Aorta (tissue), 5 donors: Measurements from ENCODE around the gene RAD23B. TPM values are rescaled to one million over a fixed set of nuclear protein-coding genes. Genes with fewer than 3 reads are reported as not detected.
"Not testable (repeated sequence)": the region's sequence is repeated elsewhere in the genome, so short reads cannot be mapped to it uniquely, and the experiment has no call there.

Experiments
- ATAC-seq: fragments of 200-7000 bp; cut with Tn5 transposase; one replicate; pipeline ENCODE4 v1.9.1; 2022; ENCODE audit warnings: moderate library complexity; ENCODE audit not compliant: low FRiP score
- DNase-seq, 2 donors: peaks; one replicate each; pipeline ENCODE4 v3.0.0-alpha.2; 2020
- H3K27ac ChIP-seq, 2 donors: one replicate each; pipeline ENCODE4 v1.5.1; 2013; ENCODE audit warnings: low read length in 2 of 2, mild to moderate bottlenecking in 2 of 2, moderate library complexity in 2 of 2, control low read depth in 1 of 2, inconsistent platforms in 1 of 2, low read depth in 1 of 2
- H3K27me3 ChIP-seq, 2 donors: one replicate each; pipeline ENCODE4 v1.6.1; 2013; ENCODE audit warnings: control low read depth in 1 of 2, low read length in 1 of 2, mild to moderate bottlenecking in 1 of 2, moderate library complexity in 1 of 2; ENCODE audit not compliant: insufficient read depth in 2 of 2, control insufficient read depth in 1 of 2
- H3K36me3 ChIP-seq, 2 donors: one replicate each; pipeline ENCODE4 v1.6.1; 2013; ENCODE audit warnings: control low read depth in 1 of 2, low read length in 1 of 2, mild to moderate bottlenecking in 1 of 2; ENCODE audit not compliant: insufficient read depth in 2 of 2, control insufficient read depth in 1 of 2
- H3K4me1 ChIP-seq, 2 donors: one replicate each; pipeline ENCODE4 v1.6.1; 2013; ENCODE audit warnings: low read length in 2 of 2, control low read depth in 1 of 2, mild to moderate bottlenecking in 1 of 2, moderate library complexity in 1 of 2; ENCODE audit not compliant: insufficient read depth in 2 of 2, control insufficient read depth in 1 of 2
- H3K4me3 ChIP-seq, 2 donors: one replicate each; pipeline ENCODE4 v1.5.1; 2013; ENCODE audit warnings: low read length in 2 of 2, control low read depth in 1 of 2, mild to moderate bottlenecking in 1 of 2
- H3K9me3 ChIP-seq: one replicate; pipeline ENCODE4 v1.6.1; 2013; ENCODE audit warnings: mild to moderate bottlenecking, low read length; ENCODE audit not compliant: control insufficient read depth
- WGBS, 2 donors: extraction: QIAGEN DNeasy Blood & Tissue Kit; methylation state at CpG; one replicate each; pipeline ENCODE4 v1.1.7; 2013; 5-methylcytosine and 5-hydroxymethylcytosine counted together
- intact Hi-C, 2 donors: fragments of 100-400 bp; cut with DNase I; formaldehyde crosslinking; loops; one replicate each; pipeline versions ENCODE4 v1.14.2 to v1.15.0; 2022
- polyA plus RNA-seq, 2 donors: library from polyadenylated mRNA; stranded (reverse); fragments of 200-250 nt; gene quantifications; one replicate each; pipeline ENCODE4 v1.2.3, GENCODE V29; 2013
- total RNA-seq, 2 donors: library from RNA; stranded (reverse); fragmentation: NEBNext Ultra II Directional; extraction: Animal tissue kit (Norgen Biotek cat#: 25700); gene quantifications; one replicate each; pipeline ENCODE4 v1.2.1, GENCODE V29; 2021
- donor health status: healthy with polysubstance abuse.
- donor health status: Bipolar disorder and iron deficiency.
- donor health status: DM: no; HTN: no; CAD: no.
- donor health status: DM: no; HTN: no; CAD: no.
- donor health status: DM: yes; HTN: yes; CAD: no.

RAD23B gene
- total and polyA plus RNA-seq, 4 donors, result 28.2 to 78.4 (median 59.1) TPM

- intact Hi-C loops, result no loop called here
- H3K9me3 ChIP-seq, result no peaks in the 10 kb centered on the region
- 94 to 98% methylated on average over 5 of the region's 5 CpGs for WGBS, 2 donors
These were observed 36.5 kb upstream of the RAD23B start for GRCh38 chr9:107246259-107247254.

GRCh38 chr9:107248714-107249113 lies 34.4 kb upstream of the RAD23B start:
- H3K4me3 ChIP-seq, result no peak overlapping the region
- no peaks in the 10 kb centered on the region for H3K9me3 ChIP-seq
- no peaks in the 10 kb centered on the region for H3K36me3 ChIP-seq
- WGBS, 2 donors, result 70 to 79% methylated on average over 5 of the region's 5 CpGs
- peaks cover 0 to 4% of the 10 kb centered on the region in 2 donors for H3K4me1 ChIP-seq
- intact Hi-C loops, result no loop called here
- DNase-seq (no peak), ATAC-seq (no peak)
- H3K27me3 ChIP-seq, result no peaks in the 10 kb centered on the region
- H3K27ac ChIP-seq, result no peak overlapping the region

More at GRCh38 chr9:107246259-107247254, 36.5 kb upstream of the RAD23B start:
- H3K4me3 ChIP-seq, result no peak overlapping the region
- no peaks in the 10 kb centered on the region for H3K27me3 ChIP-seq
- peaks cover 0 to 1% of the 10 kb centered on the region in 2 donors for H3K4me1 ChIP-seq
- H3K27ac ChIP-seq, result no peak overlapping the region
- no peaks in the 10 kb centered on the region for H3K36me3 ChIP-seq
- ATAC-seq, result no peak
- no peak for DNase-seq

GRCh38 chr9:107249131-107249533 lies 33.9 kb upstream of the RAD23B start:
- no peak overlapping the region for H3K27ac ChIP-seq
- H3K4me3 ChIP-seq, result no peak overlapping the region
- H3K36me3 ChIP-seq, result no peaks in the 10 kb centered on the region
- no peaks in the 10 kb centered on the region for H3K27me3 ChIP-seq
- 55 to 58% methylated on average over 2 of the region's 2 CpGs for WGBS, 2 donors
- no peaks in the 10 kb centered on the region for H3K9me3 ChIP-seq
- ATAC-seq, result no peak
- no peak for DNase-seq
- peaks cover 0 to 4% of the 10 kb centered on the region in 2 donors for H3K4me1 ChIP-seq
- intact Hi-C loops, result no loop called here

- intact Hi-C loops, result no loop called here
These were observed 33.3 kb upstream of the RAD23B start for GRCh38 chr9:107249665-107250285.

DNA sequence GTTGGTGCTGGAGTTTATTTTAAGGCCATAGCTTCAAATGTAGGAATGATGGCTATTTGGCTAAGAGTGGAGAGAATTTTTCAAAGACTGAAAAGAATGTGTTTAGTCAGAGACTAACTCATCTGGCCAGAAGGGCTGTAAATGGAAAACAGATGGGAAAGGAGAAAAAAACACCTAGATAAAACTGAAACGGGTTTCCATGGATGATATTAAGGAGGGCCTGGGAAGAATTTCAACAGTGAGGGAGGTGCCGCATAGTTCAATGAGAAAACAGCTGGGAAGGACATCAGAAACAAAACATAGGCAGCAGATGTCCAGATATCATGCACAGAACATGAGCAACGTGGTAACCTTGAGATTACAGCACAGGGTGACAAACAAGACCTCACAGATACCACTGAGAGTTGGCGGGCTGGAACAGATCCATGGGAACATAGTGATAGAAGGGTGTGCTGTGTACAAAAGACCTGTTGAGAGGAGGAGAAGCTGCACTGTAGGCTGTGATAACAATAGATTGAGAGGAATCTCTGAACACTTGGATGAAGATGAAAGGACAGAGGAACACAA lies 31.2 kb upstream of the RAD23B start:
- H3K36me3 ChIP-seq, result no peaks in the 10 kb centered on the region
- no peak for DNase-seq
- H3K9me3 ChIP-seq, result no peaks in the 10 kb centered on the region
- peak overlapping the region in 1 of 2 donors; percentile 59 for H3K27ac ChIP-seq
- H3K4me3 ChIP-seq, result no peak overlapping the region
- H3K27me3 ChIP-seq, result no peaks in the 10 kb centered on the region
- no peak for ATAC-seq
- WGBS, 2 donors, result 24 to 26% methylated on average over 4 of the region's 4 CpGs
- intact Hi-C loops, result no loop called here
- peaks cover 0 to 4% of the 10 kb centered on the region in 2 donors for H3K4me1 ChIP-seq

More at GRCh38 chr9:107249665-107250285, 33.3 kb upstream of the RAD23B start:
- no peaks in the 10 kb centered on the region for H3K27me3 ChIP-seq
- no peak overlapping the region for H3K4me3 ChIP-seq
- peaks cover 0 to 4% of the 10 kb centered on the region in 2 donors for H3K4me1 ChIP-seq
- no peak for ATAC-seq
- DNase-seq, result no peak
- H3K36me3 ChIP-seq, result no peaks in the 10 kb centered on the region
- H3K9me3 ChIP-seq, result no peaks in the 10 kb centered on the region
- 95 to 96% methylated on average over 2 of the region's 2 CpGs for WGBS, 2 donors
- H3K27ac ChIP-seq, result no peak overlapping the region

- no peak for ATAC-seq
- intact Hi-C loops, result no loop called here
- Histone ChIP-seq H3K9me3 (no peaks in the 10 kb centered on the region), H3K4me1 (no peaks in the 10 kb centered on the region), H3K27me3 (no peaks in the 10 kb centered on the region), H3K36me3 (no peaks in the 10 kb centered on the region), H3K4me3 (no peak overlapping the region), H3K27ac (no peak overlapping the region)
- no peak for DNase-seq
- WGBS, 2 donors, result 86 to 95% methylated on average over 3 of the region's 3 CpGs
These were observed 24.2 kb upstream of the RAD23B start for GRCh38 chr9:107258919-107259318.

DNA sequence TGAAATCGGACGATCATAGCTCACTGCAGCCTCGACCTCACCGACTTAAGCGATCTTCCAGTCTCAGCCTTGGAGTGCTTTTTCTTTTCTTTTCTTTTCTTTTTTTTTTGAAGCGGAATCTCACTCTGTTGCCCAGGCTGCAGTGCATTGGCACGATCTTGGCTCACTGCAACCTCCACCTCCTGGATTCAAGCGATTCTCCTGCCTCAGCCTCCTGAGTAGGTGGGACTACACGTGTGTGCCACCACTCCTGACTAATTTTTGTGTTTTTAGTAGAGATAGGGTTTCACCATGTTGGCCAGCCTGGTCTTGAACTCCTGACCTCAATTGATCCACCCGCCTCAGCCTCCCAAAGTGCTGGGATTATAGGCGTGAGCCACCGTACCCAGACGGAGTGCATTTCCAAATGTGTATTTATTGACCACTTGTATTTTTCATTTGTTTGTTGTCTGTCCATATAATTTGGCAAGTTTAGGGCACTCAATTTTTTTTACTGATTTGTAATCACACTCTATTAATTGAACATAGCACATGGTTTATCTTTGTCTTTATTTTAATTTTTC lies 23.2 kb upstream of the RAD23B start:
- 92 to 93% methylated on average over 13 of the region's 13 CpGs for WGBS, 2 donors
- intact Hi-C loops, H3K27ac ChIP-seq, H3K36me3 ChIP-seq, H3K4me3 ChIP-seq, H3K27me3 ChIP-seq, H3K4me1 ChIP-seq, DNase-seq, ATAC-seq, H3K9me3 ChIP-seq: not testable (repeated sequence)

DNA sequence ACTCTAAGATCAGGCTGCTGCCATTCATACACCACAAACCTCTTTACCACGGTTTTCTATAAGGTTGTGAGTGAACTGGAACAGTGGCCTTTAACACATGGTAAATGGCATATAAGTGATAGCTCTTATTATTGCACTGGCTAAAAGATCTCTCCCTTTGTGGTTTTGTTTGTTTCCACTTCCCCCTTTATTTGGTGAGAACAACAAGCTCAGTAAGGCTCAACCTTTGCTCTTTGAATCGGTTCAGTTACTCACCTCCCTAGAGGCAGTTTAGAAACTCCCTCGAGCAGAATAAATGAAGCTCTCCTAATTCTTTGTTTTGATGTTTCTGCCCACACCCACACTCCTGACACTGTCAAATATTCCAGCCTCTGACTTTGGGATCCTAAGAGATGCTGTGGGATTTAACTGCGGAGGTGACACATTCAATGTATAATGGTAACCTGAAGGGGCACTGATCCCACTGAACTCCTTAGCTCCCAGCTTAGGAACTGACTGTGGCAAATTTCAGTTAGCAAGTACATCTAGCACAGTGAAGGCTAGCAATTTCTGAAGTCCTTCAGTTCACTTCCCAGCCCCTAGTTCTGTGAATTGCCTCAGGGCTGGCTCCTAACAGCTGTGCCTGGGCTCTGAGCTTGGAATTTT lies 22.5 kb upstream of the RAD23B start:
- no peak for ATAC-seq
- intact Hi-C loops, result no loop called here

More for the DNA sequence above, 22.5 kb upstream of the RAD23B start:
- no peak for DNase-seq
- H3K4me1 ChIP-seq, result no peaks in the 10 kb centered on the region
- no peak overlapping the region for H3K27ac ChIP-seq
- 34 to 41% methylated on average over 4 of the region's 4 CpGs for WGBS, 2 donors
- no peaks in the 10 kb centered on the region for H3K27me3 ChIP-seq
- H3K9me3 ChIP-seq, result no peaks in the 10 kb centered on the region
- H3K4me3 ChIP-seq, result no peak overlapping the region
- H3K36me3 ChIP-seq, result no peaks in the 10 kb centered on the region
